ENCODE measurements around the gene HSPA12A. TPM values are rescaled to one million over a fixed set of nuclear protein-coding genes. Genes with fewer than 3 reads are reported as not detected.

The HSPA12A gene
- total RNA-seq, 4 donors from 2014 or later = 9.6 to 26.6 (median 18.2) TPM

DNA sequence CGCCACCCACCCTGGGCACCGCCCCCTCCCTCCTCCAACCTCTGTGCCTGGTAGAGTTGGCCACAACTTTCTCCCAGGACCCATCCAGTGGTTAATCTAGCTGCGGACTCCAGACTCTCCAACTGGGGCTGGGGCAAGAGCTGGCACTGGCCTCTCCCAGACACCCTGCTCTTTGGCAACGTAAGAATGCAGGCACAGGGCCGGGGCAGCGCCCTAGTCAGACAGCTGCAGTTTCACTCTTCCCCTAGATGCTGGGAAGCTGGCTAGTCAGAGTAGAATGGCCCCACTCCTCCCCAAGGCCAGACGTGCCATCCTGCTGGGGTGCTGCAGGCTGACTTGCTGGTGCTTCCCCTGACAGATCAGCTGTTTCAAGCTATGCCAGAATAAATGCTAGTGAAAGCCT, 22.1 kb downstream of the HSPA12A start:
- TF ChIP-seq EP300 (IDR thresholded peaks at IDR 0.05) (no peak), POLR2AphosphoS5 (IDR thresholded peaks at IDR 0.05) (no peak), POLR2A (IDR thresholded peaks at IDR 0.05) (no peak)
- TF ChIP-seq, protein P1, sequence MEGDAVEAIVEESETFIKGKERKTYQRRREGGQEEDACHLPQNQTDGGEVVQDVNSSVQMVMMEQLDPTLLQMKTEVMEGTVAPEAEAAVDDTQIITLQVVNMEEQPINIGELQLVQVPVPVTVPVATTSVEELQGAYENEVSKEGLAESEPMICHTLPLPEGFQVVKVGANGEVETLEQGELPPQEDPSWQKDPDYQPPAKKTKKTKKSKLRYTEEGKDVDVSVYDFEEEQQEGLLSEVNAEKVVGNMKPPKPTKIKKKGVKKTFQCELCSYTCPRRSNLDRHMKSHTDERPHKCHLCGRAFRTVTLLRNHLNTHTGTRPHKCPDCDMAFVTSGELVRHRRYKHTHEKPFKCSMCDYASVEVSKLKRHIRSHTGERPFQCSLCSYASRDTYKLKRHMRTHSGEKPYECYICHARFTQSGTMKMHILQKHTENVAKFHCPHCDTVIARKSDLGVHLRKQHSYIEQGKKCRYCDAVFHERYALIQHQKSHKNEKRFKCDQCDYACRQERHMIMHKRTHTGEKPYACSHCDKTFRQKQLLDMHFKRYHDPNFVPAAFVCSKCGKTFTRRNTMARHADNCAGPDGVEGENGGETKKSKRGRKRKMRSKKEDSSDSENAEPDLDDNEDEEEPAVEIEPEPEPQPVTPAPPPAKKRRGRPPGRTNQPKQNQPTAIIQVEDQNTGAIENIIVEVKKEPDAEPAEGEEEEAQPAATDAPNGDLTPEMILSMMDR (IDR thresholded peaks at IDR 0.05) = no peak
- Histone ChIP-seq H3K27ac (no peak overlapping the region), H3K27me3 (no peaks in the 10 kb centered on the region), H3K4me3 (no peak overlapping the region), H3K36me3 (no peaks in the 10 kb centered on the region), H3K9me3 (no peaks in the 10 kb centered on the region), H3K4me1 (peaks cover 6% of the 10 kb centered on the region)
- DNase-seq (ENCODE audit: low spot score in 2 of 2) = peak in 1 of 2 donors; percentile 40
- 62% methylated on average over 4 of the region's 7 CpGs for WGBS

DNA sequence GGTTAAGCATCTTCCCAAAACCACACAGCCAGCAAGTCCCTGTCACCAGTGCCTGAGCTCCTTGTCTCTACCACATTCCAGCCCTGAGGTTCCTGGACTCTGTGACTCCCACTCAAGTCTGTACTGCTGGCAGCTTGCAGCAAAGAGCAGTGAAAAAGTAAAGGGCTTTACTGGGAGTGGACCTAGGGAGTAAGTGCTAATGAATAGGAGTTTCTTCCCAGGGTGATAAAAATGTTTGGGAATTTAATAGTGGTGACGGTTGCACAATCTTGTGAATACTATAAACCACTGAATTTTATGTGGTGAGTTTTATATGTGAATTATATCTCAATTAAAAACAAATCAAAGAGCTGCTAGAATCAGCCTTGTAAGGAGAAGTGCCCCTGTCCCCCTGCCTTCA, 22.6 kb downstream of the HSPA12A start:
- no peak overlapping the region for H3K4me3 ChIP-seq
- no peak overlapping the region for H3K27ac ChIP-seq
- peak in 1 of 2 donors; percentile 0 for DNase-seq (ENCODE audit: low spot score in 2 of 2)
- no peaks in the 10 kb centered on the region for H3K27me3 ChIP-seq
- WGBS = 80% methylated on average over 1 of the region's 1 CpG
- peaks cover 6% of the 10 kb centered on the region for H3K4me1 ChIP-seq
- TF ChIP-seq EP300 (IDR thresholded peaks at IDR 0.05) (no peak), POLR2AphosphoS5 (IDR thresholded peaks at IDR 0.05) (no peak), POLR2A (IDR thresholded peaks at IDR 0.05) (no peak)
- TF ChIP-seq, protein P1 (IDR thresholded peaks at IDR 0.05) = no peak
- H3K36me3 ChIP-seq = no peaks in the 10 kb centered on the region
- no peaks in the 10 kb centered on the region for H3K9me3 ChIP-seq

DNA sequence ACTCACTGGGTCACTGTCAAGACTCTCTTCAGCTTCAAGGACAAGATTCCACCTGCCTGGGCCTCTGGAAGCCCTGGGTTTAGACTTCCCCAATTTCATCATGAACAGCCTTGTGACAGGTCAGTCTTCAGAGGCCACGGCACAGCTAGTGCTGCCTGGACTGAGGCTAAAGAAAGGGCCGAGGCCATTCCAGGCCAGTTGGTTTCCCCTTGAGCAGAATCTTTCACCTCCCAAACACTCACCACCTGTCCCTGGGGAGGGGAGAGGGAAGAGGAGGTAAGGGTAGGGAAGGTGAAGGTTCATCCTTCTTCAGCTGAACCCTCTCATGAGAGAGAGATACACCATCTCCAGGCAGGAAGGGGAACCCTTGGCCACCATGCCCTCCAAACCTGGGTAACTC, 24.3 kb downstream of the HSPA12A start:
- no peaks in the 10 kb centered on the region for H3K9me3 ChIP-seq
- H3K4me3 ChIP-seq = no peak overlapping the region
- no CpG with 5 or more reads among the region's 2 CpGs for WGBS
- H3K27ac ChIP-seq = no peak overlapping the region
- peaks cover 6% of the 10 kb centered on the region for H3K4me1 ChIP-seq
- H3K36me3 ChIP-seq = no peaks in the 10 kb centered on the region
- no peak for TF ChIP-seq POLR2AphosphoS5 (IDR thresholded peaks at IDR 0.05)
- TF ChIP-seq, protein P1 (IDR thresholded peaks at IDR 0.05) = no peak
- TF ChIP-seq POLR2A (IDR thresholded peaks at IDR 0.05) = no peak
- TF ChIP-seq EP300 (IDR thresholded peaks at IDR 0.05) = no peak
- DNase-seq (ENCODE audit: low spot score in 2 of 2) = peak in 1 of 2 donors; percentile 35
- H3K27me3 ChIP-seq = no peaks in the 10 kb centered on the region

DNA sequence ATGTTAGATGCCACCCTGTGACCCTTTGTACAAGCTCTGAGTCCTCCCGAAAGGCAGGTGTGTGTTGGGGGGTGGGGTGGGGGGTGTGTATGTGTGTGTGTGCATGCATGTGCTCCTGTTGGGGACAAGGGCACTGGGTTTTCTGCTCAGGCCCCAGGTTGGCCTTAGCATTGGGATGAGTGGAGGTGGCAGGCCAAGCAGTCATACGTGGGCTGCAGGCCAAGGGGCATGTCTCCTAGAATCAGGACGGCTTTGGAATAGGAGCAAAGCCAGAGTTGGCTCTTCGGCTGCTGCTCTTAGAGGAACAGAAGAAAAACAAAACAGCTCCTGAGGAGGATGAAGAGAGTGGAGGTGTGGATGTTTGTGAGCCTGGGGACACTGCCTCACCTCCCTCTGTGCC, 26.0 kb downstream of the HSPA12A start:
- DNase-seq (ENCODE audit: low spot score in 2 of 2) = peak in 1 of 2 donors; percentile 46
- Histone ChIP-seq H3K27ac (no peak overlapping the region), H3K9me3 (no peaks in the 10 kb centered on the region), H3K27me3 (no peaks in the 10 kb centered on the region), H3K36me3 (no peaks in the 10 kb centered on the region), H3K4me1 (peaks cover 6% of the 10 kb centered on the region), H3K4me3 (no peak overlapping the region)
- 39% methylated on average over 4 of the region's 4 CpGs for WGBS
- TF ChIP-seq, protein P1 (IDR thresholded peaks at IDR 0.05) = no peak
- TF ChIP-seq POLR2A (IDR thresholded peaks at IDR 0.05) = no peak
- TF ChIP-seq POLR2AphosphoS5 (IDR thresholded peaks at IDR 0.05) = no peak
- TF ChIP-seq EP300 (IDR thresholded peaks at IDR 0.05) = no peak

DNA sequence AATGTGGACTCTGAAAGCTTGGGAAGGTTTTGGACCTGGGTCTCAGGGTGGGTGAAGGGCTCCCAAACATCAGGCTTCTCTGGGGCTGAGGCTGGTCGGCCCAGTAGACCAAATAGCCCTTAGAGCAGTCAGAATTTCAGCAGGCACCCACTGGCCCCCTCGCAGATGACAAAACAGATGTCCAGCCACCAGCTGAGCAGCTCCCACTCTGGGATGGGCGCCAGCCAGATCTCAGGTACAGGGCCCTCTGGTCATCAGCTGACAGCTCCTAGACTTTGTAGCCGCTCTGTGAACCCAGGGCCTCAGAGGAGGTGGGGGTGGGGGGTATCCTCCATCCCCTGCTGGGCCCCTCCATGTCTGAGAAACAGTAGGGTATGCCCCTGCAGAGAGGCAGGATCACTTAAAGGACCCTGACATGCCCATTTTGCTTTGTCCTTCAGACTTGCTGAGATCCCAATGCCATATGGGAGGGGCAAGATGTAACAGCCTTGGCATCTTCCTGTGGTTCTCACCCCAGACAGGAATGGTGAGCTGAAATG, 26.5 kb downstream of the HSPA12A start:
- TF ChIP-seq POLR2A (IDR thresholded peaks at IDR 0.05) = no peak
- no peak for TF ChIP-seq EP300 (IDR thresholded peaks at IDR 0.05)
- TF ChIP-seq, protein P1 (IDR thresholded peaks at IDR 0.05) = no peak
- TF ChIP-seq POLR2AphosphoS5 (IDR thresholded peaks at IDR 0.05) = no peak
- DNase-seq (ENCODE audit: low spot score in 2 of 2) = peak in 1 of 2 donors; percentile 48
- no peak overlapping the region for H3K27ac ChIP-seq
- H3K9me3 ChIP-seq = no peaks in the 10 kb centered on the region
- no peaks in the 10 kb centered on the region for H3K27me3 ChIP-seq
- H3K36me3 ChIP-seq = no peaks in the 10 kb centered on the region
- peaks cover 6% of the 10 kb centered on the region for H3K4me1 ChIP-seq
- 100% methylated on average over 1 of the region's 4 CpGs for WGBS
- H3K4me3 ChIP-seq = no peak overlapping the region
